BLaER1 treated with 17β-estradiol and CSF1 and Interleukin-3, amounts not matched to agents 10 nM and 100 nM (cell line): ENCODE data around the gene FZD10.

Source experiments
- H3K27ac ChIP-seq, 11 experiments: shearing (Covaris generic); formaldehyde crosslinking; 2 replicates each; pipeline ENCODE4 v1.8.1; 2022
- H3K27me3 ChIP-seq, 11 experiments: shearing (Covaris generic); formaldehyde crosslinking; 2 replicates each; pipeline ENCODE4 v1.8.1; 2022
- H3K36me3 ChIP-seq, 11 experiments: shearing (Covaris generic); formaldehyde crosslinking; 2 replicates each; pipeline ENCODE4 v1.8.1; 2022
- H3K4me1 ChIP-seq, 10 experiments: shearing (Covaris generic); formaldehyde crosslinking; 2 replicates each; pipeline ENCODE4 v1.8.1; 2022
- H3K4me2 ChIP-seq, 11 experiments: shearing (Covaris generic); formaldehyde crosslinking; 2 replicates each; pipeline ENCODE4 v1.8.1; 2022
- H3K4me3 ChIP-seq, 10 experiments: shearing (Covaris generic); formaldehyde crosslinking; 2 replicates each; pipeline ENCODE4 v1.8.1; 2022
- H3K9ac ChIP-seq, 11 experiments: shearing (Covaris generic); formaldehyde crosslinking; 2 replicates each; pipeline ENCODE4 v1.8.1; 2022
- H3K9me3 ChIP-seq, 11 experiments: shearing (Covaris generic); formaldehyde crosslinking; replicated peaks in 1 of 11; 2 replicates each; pipeline ENCODE4 v1.8.1; 2022
- H4K20me1 ChIP-seq, 11 experiments: shearing (Covaris generic); formaldehyde crosslinking; 2 replicates each; pipeline ENCODE4 v1.8.1; 2022
- Cebpa-rat ChIP-seq, 11 experiments: shearing (Covaris generic); IDR thresholded peaks; 2 replicates each; pipeline ENCODE4 v1.8.1; 2022

FZD10 gene

DNA sequence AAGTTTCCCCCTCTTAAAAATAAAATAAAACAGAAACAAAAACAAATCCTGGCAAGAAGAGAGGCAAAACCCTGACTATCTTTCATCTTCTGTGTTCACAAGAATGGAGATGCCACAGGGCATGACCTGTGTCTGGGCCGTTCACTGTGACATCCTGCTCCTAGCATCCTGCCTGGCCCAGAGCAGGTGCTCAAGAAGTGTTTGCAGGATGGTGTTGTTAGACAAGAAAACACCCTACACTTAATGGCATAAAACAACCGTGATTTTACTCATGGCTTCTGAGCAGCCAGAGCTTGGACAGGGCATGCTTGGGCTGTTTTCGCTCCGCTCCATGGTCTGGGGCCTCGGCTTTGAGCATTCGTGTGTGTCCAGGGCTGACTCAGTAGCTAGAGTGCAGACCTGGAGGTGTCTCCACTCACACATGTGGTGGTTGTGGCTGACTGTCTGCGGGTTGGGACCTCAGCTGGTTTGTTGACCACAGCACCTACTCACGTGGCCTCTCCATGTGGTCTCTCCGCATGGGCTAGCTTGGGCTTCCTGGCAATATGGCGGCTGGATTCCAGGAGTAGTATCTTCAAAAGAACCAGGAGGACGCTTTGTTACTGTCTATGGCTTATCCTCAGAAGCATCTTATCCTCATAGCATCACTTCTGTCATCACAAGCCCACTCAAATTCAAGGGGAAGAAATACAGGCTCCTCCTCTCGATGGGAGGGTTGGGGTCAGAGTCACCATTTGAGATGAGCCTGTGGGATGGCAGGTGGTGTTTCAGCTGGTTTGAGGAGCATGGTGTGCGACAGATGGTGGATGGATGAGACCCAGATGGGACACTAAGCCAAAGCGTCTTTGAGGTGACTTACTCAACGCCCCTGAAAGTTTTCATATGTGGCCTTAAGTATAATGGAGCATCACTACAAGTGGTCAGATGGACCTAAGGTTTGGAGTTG lies 33.2 kb upstream of the FZD10 start:
- no peak overlapping the region for H3K27ac ChIP-seq
- no peaks in the 10 kb centered on the region for H3K36me3 ChIP-seq
- peaks cover 5 to 26% (median 13%) of the 10 kb centered on the region in 10 experiments; a peak in 19 of 20 replicates for H3K4me1 ChIP-seq
- no peak overlapping the region for H3K9ac ChIP-seq
- peaks cover 10 to 24% (median 20%) of the 10 kb centered on the region in 11 experiments; a peak in 16 of 22 replicates for H3K27me3 ChIP-seq
- TF ChIP-seq Cebpa-rat (IDR thresholded peaks at IDR 0.05) = no peak
- peaks cover 0 to 13% (median 8%) of the 10 kb centered on the region in 11 experiments; a peak in 15 of 22 replicates for H3K9me3 ChIP-seq
- H3K4me2 ChIP-seq = peak overlapping the region in 4 of 11 experiments; percentile 12 to 26 (median 22); a peak in 3 of 22 replicates
- H4K20me1 ChIP-seq = peaks cover 0 to 23% (median 2%) of the 10 kb centered on the region in 11 experiments; a peak in 8 of 22 replicates
- H3K4me3 ChIP-seq = no peak overlapping the region

DNA sequence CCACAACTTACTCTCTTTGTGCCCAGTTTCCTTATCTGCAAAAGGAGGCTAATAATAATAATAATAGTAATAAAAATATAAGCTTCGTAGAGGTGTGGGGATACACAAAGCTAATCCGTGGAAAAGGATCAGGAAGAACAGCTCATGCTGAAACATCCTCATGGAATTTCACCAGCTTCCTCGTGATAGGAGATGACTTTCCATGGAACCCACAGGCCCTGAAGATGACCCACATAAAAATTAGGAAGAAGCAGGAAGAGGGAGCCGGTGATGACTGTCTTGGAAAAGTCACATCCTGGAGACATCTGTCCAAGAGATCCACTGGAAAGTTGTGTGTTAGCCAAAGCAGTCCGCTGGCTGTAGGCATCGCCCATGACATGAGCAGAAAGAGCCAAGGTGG lies 31.9 kb upstream of the FZD10 start:
- Histone ChIP-seq H3K4me3 (no peak overlapping the region), H4K20me1 (peaks cover 0 to 29% (median 5%) of the 10 kb centered on the region in 11 experiments; a peak in 8 of 22 replicates), H3K4me2 (no peak overlapping the region), H3K36me3 (no peaks in the 10 kb centered on the region), H3K9ac (no peak overlapping the region), H3K9me3 (peaks cover 0 to 13% (median 8%) of the 10 kb centered on the region in 11 experiments; a peak in 15 of 22 replicates), H3K27me3 (peaks cover 10 to 30% (median 23%) of the 10 kb centered on the region in 11 experiments; a peak in 16 of 22 replicates), H3K4me1 (peaks cover 5 to 35% (median 22%) of the 10 kb centered on the region in 10 experiments; a peak in 19 of 20 replicates), H3K27ac (no peak overlapping the region)
- TF ChIP-seq Cebpa-rat (IDR thresholded peaks at IDR 0.05) = no peak

- peaks cover 0 to 29% (median 5%) of the 10 kb centered on the region in 11 experiments; a peak in 8 of 22 replicates for H4K20me1 ChIP-seq
- H3K4me2 ChIP-seq = no peak overlapping the region
- no peak overlapping the region for H3K27ac ChIP-seq
- H3K9ac ChIP-seq = no peak overlapping the region
- H3K4me1 ChIP-seq = peaks cover 2 to 35% (median 22%) of the 10 kb centered on the region in 10 experiments; a peak in 19 of 20 replicates
- TF ChIP-seq Cebpa-rat (IDR thresholded peaks at IDR 0.05) = no peak
- no peaks in the 10 kb centered on the region for H3K36me3 ChIP-seq
- no peak overlapping the region for H3K4me3 ChIP-seq
- peaks cover 0 to 13% (median 8%) of the 10 kb centered on the region in 11 experiments; a peak in 15 of 22 replicates for H3K9me3 ChIP-seq
- peaks cover 11 to 34% (median 26%) of the 10 kb centered on the region in 11 experiments; a peak in 18 of 22 replicates for H3K27me3 ChIP-seq
Measured at GRCh38 chr12:130131025-130131424, 31.2 kb upstream of the FZD10 start.

GRCh38 chr12:130131801-130132200 lies 30.5 kb upstream of the FZD10 start:
- peaks cover 0 to 29% (median 5%) of the 10 kb centered on the region in 11 experiments; a peak in 8 of 22 replicates for H4K20me1 ChIP-seq
- no peak overlapping the region for H3K27ac ChIP-seq
- no peaks in the 10 kb centered on the region for H3K36me3 ChIP-seq
- H3K4me2 ChIP-seq = no peak overlapping the region
- H3K9me3 ChIP-seq = peaks cover 0 to 13% (median 8%) of the 10 kb centered on the region in 11 experiments; a peak in 15 of 22 replicates
- H3K9ac ChIP-seq = no peak overlapping the region
- peaks cover 19 to 41% (median 29%) of the 10 kb centered on the region in 11 experiments; a peak in 21 of 22 replicates for H3K27me3 ChIP-seq
- H3K4me3 ChIP-seq = no peak overlapping the region
- TF ChIP-seq Cebpa-rat (IDR thresholded peaks at IDR 0.05) = no peak
- peaks cover 0 to 32% (median 22%) of the 10 kb centered on the region in 10 experiments; a peak in 18 of 20 replicates for H3K4me1 ChIP-seq

- no peak for TF ChIP-seq Cebpa-rat (IDR thresholded peaks at IDR 0.05)
- Histone ChIP-seq H3K4me2 (peak overlapping the region in 7 of 11 experiments; percentile 49 to 91 (median 74); a peak in 15 of 22 replicates), H3K27ac (no peak overlapping the region), H3K27me3 (peaks cover 29 to 53% (median 41%) of the 10 kb centered on the region in 11 experiments; a peak in 21 of 22 replicates), H3K36me3 (no peaks in the 10 kb centered on the region), H3K4me1 (peaks cover 0 to 28% (median 22%) of the 10 kb centered on the region in 10 experiments; a peak in 18 of 20 replicates), H4K20me1 (peaks cover 0 to 29% (median 5%) of the 10 kb centered on the region in 11 experiments; a peak in 8 of 22 replicates), H3K4me3 (no peak overlapping the region), H3K9me3 (peaks cover 0 to 13% (median 8%) of the 10 kb centered on the region in 11 experiments; a peak in 15 of 22 replicates), H3K9ac (no peak overlapping the region)
Measured at GRCh38 chr12:130132831-130133511, 29.3 kb upstream of the FZD10 start.

GRCh38 chr12:130133851-130134562 lies 28.3 kb upstream of the FZD10 start:
- Histone ChIP-seq H3K4me3 (no peak overlapping the region), H3K4me1 (peaks cover 0 to 26% (median 22%) of the 10 kb centered on the region in 10 experiments; a peak in 18 of 20 replicates), H3K27me3 (peaks cover 32 to 57% (median 43%) of the 10 kb centered on the region in 11 experiments; a peak in 21 of 22 replicates), H3K9me3 (peaks cover 0 to 8% (median 6%) of the 10 kb centered on the region in 11 experiments; a peak in 15 of 22 replicates), H3K9ac (no peak overlapping the region), H3K4me2 (peak overlapping the region; percentile 15 to 91 (median 70); a peak in 19 of 22 replicates), H3K27ac (no peak overlapping the region), H4K20me1 (peaks cover 0 to 29% (median 5%) of the 10 kb centered on the region in 11 experiments; a peak in 8 of 22 replicates), H3K36me3 (no peaks in the 10 kb centered on the region)
- TF ChIP-seq Cebpa-rat (IDR thresholded peaks at IDR 0.05) = no peak

DNA sequence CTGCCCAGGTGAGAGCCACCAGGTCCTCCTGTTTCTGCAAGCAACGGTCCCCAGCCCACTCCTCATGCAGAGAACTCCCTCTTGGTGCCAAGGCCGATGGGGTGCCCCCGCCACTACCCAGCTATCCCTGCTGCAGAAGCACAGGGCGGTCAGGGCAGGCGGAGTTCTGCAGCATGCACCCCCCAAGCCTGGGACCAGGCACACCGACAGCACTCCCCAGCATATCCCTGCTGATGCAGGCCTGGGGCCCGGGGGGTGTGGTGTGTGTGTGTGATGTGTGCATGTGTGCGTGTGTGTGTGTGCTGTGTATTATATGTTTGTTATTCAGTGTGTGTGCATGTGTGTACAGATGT lies 27.7 kb upstream of the FZD10 start:
- Histone ChIP-seq H3K27me3 (peaks cover 32 to 57% (median 43%) of the 10 kb centered on the region in 11 experiments; a peak in 21 of 22 replicates), H3K4me2 (peak overlapping the region; percentile 15 to 91 (median 70); a peak in 18 of 22 replicates), H3K36me3 (no peaks in the 10 kb centered on the region), H3K27ac (no peak overlapping the region), H3K9ac (no peak overlapping the region), H3K4me3 (no peak overlapping the region), H3K9me3 (peaks cover 0 to 2% (median under 1%) of the 10 kb centered on the region in 11 experiments; a peak in 9 of 22 replicates), H4K20me1 (peaks cover 0 to 29% (median 5%) of the 10 kb centered on the region in 11 experiments; a peak in 8 of 22 replicates), H3K4me1 (peaks cover 0 to 25% (median 22%) of the 10 kb centered on the region in 10 experiments; a peak in 18 of 20 replicates)
- TF ChIP-seq Cebpa-rat (IDR thresholded peaks at IDR 0.05) = no peak
